Muscle layer of colon (tissue), 2 donors: ENCODE results near the gene IGFALS.

Source experiments
- H3K27ac ChIP-seq: one replicate; pipeline ENCODE4 v1.7.0; 2013; ENCODE audit warnings: low read depth, mild to moderate bottlenecking, low read length, moderate library complexity
- H3K27me3 ChIP-seq, 2 donors: one replicate each; pipeline ENCODE4 v1.7.0; 2013; ENCODE audit warnings: low read length in 2 of 2, mild to moderate bottlenecking in 2 of 2; ENCODE audit not compliant: insufficient read depth in 2 of 2, control insufficient read depth in 1 of 2
- H3K36me3 ChIP-seq: one replicate; pipeline ENCODE4 v1.7.0; 2013; ENCODE audit warnings: mild to moderate bottlenecking, low read length; ENCODE audit not compliant: insufficient read depth
- H3K4me1 ChIP-seq: one replicate; pipeline ENCODE4 v1.7.0; 2013; ENCODE audit warnings: mild to moderate bottlenecking, low read length; ENCODE audit not compliant: insufficient read depth
- H3K4me3 ChIP-seq, 2 donors: one replicate each; pipeline ENCODE4 v1.7.0; 2013; ENCODE audit warnings: low read length in 2 of 2, low read depth in 1 of 2, mild to moderate bottlenecking in 1 of 2, moderate library complexity in 1 of 2
- H3K9ac ChIP-seq: one replicate; pipeline ENCODE4 v1.7.0; 2013; ENCODE audit warnings: low read length
- H3K9me3 ChIP-seq: one replicate; pipeline ENCODE4 v1.7.0; 2013; ENCODE audit warnings: mild to moderate bottlenecking, low read length
- donor health status: abdominal sarcoma.
- donor health status: Adenocarcinoma of cecum.

The IGFALS gene

DNA sequence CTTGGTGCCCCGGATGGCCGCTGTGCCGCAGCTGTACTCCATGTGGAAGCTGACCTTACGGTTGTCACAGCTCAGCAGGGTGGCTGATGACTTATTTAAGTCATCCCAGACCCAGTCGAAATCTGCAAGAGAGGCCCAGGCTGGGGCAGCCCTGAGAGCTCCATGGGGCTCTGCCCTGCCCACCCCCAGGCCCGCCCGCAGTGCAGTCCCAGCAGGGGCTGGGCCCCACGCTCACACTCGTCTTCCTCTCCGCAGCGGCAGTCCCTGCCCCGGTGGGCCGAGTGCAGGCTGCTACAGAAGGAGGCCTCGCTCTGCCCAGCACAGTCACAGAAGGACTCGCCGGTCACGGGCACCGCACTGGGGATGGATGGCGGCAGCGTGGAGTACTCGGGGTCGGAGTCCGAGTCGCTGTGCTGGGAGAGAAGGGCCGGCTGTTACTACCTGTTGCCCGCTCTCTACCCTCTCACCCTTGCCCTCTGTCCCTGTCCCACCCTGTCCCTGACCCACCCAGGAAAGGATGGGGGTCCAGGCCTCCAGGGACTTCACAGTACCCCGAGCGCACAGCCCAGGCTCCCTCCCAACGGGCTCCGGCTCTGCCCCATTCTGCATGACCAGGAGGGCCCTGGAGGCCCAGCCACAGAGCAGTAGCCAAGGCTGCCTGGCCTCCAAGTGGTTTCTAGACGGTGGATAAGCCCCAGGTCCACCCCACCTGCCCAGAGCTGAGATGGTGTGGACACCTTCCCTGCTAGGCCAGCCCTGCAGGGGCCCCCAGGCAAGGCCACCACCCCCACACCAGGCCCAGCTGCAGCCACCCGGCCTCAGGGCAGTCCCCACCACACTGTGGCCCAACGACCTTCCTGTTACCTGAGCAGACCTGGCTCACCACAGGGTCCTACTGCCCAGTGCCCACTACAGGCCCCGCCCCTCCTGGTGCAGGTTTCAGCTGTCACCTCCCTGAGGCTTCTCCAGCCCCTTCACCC lies 15.0 kb downstream of the IGFALS start:
- Histone ChIP-seq H3K27ac (no peak overlapping the region), H3K4me3 (no peak overlapping the region)

DNA sequence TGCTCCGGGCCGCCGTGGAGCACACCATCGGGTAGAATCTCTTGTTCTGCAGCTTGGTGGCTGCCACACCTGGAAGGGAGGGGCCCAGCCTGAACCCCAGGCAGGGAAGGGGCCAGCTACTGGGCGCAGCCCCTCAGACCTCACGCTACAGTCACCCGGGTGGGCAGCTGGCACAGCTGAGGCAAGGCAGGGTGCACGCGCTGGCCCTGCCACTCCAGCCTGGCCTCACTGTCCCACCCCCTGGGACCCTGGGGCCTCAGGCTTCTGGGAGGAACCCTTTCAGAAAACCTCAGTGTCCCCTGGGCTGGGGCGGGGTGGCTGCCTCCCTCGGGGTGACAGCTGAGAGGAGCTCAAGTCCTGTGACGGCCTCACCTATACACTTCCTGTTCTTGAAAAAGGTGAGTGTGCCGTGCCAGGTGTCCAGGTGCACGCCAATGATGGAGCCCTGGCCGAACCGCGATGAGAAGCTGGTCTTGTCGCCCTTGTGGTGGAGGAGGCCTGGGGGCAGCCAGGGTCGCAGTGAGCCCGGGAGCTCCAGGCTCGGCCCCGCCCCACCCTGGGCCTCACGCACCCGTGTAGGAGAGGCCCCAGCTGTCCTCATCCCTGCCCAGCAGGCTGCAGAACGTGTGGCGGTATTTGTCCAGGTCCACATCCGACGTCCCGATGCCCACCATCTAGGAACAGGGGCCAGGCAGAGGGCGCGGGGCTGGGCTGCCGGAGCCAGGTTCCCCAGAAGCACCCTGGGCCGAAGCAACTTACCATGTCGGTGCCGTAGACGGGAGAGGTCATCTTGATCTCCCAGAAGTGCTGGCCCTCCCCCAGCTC lies 15.9 kb downstream of the IGFALS start:
- H3K27me3 ChIP-seq, result no peaks in the 10 kb centered on the region
- no peak overlapping the region for H3K9ac ChIP-seq
- H3K27ac ChIP-seq, result no peak overlapping the region
- H3K36me3 ChIP-seq, result peaks cover 29% of the 10 kb centered on the region
- peaks cover 28% of the 10 kb centered on the region for H3K4me1 ChIP-seq
- H3K4me3 ChIP-seq, result no peak overlapping the region
- H3K9me3 ChIP-seq, result no peaks in the 10 kb centered on the region

More for the DNA sequence above, 15.0 kb downstream of the IGFALS start:
- no peak overlapping the region for H3K9ac ChIP-seq
- peaks cover 29% of the 10 kb centered on the region for H3K36me3 ChIP-seq
- H3K4me1 ChIP-seq, result peaks cover 28% of the 10 kb centered on the region
- no peaks in the 10 kb centered on the region for H3K9me3 ChIP-seq
- H3K27me3 ChIP-seq, result no peaks in the 10 kb centered on the region

DNA sequence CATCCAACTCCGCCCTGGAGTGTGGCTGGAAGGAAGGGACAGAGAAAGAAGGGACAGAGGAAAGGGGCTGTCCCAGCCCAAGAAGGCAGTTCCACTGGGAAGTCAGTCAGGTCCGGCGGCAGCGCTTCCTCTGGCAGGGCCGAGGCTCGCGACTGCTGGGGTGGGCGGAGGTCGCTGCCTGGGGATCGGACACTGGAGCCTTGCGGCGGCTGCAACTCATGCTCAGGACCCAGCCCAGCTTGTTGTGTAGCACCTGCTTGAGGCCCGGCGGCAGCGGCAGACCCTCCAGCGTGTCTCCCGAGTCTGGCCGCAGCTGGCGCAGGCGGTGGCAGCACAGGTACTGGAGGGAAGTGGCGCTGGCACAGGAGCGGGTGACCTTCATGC lies 16.5 kb downstream of the IGFALS start:
- Histone ChIP-seq H3K36me3 (peaks cover 29% of the 10 kb centered on the region), H3K9ac (no peak overlapping the region), H3K27ac (no peak overlapping the region), H3K27me3 (no peaks in the 10 kb centered on the region), H3K4me1 (peaks cover 31% of the 10 kb centered on the region), H3K9me3 (no peaks in the 10 kb centered on the region), H3K4me3 (no peak overlapping the region)

DNA sequence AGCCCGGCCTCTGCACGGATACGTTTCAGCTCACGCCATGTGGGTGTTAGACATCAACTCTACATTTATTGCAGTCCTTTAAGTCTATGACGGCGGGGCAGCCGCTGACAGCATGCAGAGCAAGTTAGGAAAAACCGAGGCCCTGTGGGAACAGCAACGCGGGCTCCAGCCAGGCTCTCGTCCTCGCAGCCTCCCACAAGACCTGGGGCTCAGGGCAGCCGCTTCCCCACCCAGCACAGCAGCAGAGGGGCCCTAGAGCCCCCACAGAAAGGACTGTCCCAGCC lies 16.9 kb downstream of the IGFALS start:
- Histone ChIP-seq H3K4me1 (peaks cover 33% of the 10 kb centered on the region), H3K27ac (no peak overlapping the region), H3K4me3 (no peak overlapping the region), H3K9me3 (no peaks in the 10 kb centered on the region), H3K27me3 (no peaks in the 10 kb centered on the region), H3K9ac (no peak overlapping the region), H3K36me3 (peaks cover 29% of the 10 kb centered on the region)

GRCh38 chr16:1775846-1776671 lies 17.4 kb downstream of the IGFALS start:
- Histone ChIP-seq H3K27me3 (no peaks in the 10 kb centered on the region), H3K27ac (no peak overlapping the region), H3K9ac (no peak overlapping the region), H3K9me3 (no peaks in the 10 kb centered on the region), H3K4me1 (peaks cover 27% of the 10 kb centered on the region), H3K36me3 (peaks cover 29% of the 10 kb centered on the region), H3K4me3 (no peak overlapping the region)

GRCh38 chr16:1775006-1775845 lies 18.3 kb downstream of the IGFALS start:
- H3K27ac ChIP-seq, result no peak overlapping the region
- H3K4me3 ChIP-seq, result no peak overlapping the region
- H3K9me3 ChIP-seq, result no peaks in the 10 kb centered on the region
- H3K9ac ChIP-seq, result no peak overlapping the region
- H3K4me1 ChIP-seq, result peaks cover 24% of the 10 kb centered on the region
- peaks cover 23% of the 10 kb centered on the region for H3K36me3 ChIP-seq
- H3K27me3 ChIP-seq, result no peaks in the 10 kb centered on the region

DNA sequence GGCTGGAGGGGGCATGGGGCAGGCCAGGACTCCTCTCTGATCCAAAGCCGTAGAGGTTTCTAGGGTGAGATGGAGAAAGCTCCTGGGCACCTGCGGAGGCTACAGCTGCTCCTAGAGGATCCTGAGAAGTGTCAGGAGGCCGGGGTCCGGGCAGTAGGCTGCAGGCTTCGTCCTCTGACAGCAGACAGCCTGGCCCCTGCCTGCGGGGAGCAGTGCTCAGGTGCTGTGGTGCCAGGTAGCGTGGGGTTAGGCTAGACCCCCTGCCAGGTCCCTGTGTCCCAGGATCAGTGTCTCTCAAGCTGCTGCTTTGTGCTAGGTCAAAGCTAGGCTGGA lies 19.1 kb downstream of the IGFALS start:
- no peaks in the 10 kb centered on the region for H3K27me3 ChIP-seq
- no peak overlapping the region for H3K27ac ChIP-seq
- H3K9me3 ChIP-seq, result no peaks in the 10 kb centered on the region
- peaks cover 29% of the 10 kb centered on the region for H3K4me1 ChIP-seq
- H3K9ac ChIP-seq, result no peak overlapping the region
- H3K36me3 ChIP-seq, result peaks cover 23% of the 10 kb centered on the region
- H3K4me3 ChIP-seq, result peak overlapping the region in 1 of 2 donors; percentile 92

DNA sequence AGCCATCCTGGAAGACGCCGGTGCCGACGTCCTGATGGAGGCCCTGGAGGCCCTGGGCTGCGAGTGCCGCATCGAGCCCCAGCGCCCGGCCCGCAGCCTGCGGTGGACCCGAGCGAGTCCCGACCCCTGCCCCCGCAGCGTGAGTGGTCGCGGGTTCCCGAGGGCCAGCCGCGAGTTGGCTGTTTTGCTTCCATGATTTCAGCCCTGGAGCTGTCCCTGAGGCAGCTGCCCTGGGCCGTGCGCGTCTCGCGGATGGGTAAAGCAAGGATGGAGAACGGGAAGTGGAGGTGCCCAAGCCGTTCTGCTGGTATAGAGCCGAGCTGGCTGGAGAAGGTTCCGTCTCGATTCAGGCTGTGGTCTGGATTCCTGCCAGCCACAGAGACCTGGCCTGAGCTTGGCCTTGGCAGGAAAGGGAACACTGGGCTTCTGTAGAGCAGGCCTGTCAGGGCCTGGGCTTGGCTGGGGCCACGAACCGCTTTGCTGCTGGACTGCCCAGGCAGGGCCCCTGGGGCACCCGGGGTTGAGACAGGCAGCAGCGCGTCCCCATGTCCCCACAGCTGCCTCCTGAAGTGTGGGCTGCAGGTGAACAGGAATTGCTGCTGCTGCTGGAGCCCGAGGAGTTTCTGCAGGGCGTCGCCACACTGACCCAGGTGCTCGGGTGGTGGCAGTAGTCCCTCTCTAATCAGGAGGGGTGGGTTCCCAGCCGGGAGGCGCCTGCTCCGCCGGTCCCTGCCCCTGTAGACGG lies 19.6 kb downstream of the IGFALS start:
- peaks cover 29% of the 10 kb centered on the region for H3K4me1 ChIP-seq
- H3K4me3 ChIP-seq, result peak overlapping the region; percentile 83 to 92
- H3K27me3 ChIP-seq, result no peaks in the 10 kb centered on the region
- peak overlapping the region; percentile 75 for H3K27ac ChIP-seq
- peak overlapping the region; percentile 57 for H3K9ac ChIP-seq
- peaks cover 23% of the 10 kb centered on the region for H3K36me3 ChIP-seq
- no peaks in the 10 kb centered on the region for H3K9me3 ChIP-seq

- H3K4me1 ChIP-seq, result peaks cover 29% of the 10 kb centered on the region
Observed at GRCh38 chr16:1772908-1773702, 20.4 kb downstream of the IGFALS start, which contains the start of gene MRPS34. Gene MRPS34, minus strand, starts transcription at chr16:1773134. Its CDS starts 15 bp downstream, at chr16:1773119.

More at GRCh38 chr16:1772908-1773702, 20.4 kb downstream of the IGFALS start, which contains the start of gene MRPS34:
- peak within 1 kb of the TSS; percentile 75 for H3K27ac ChIP-seq
- H3K27me3 ChIP-seq, result no peaks in the 10 kb centered on the region
- H3K9me3 ChIP-seq, result no peaks in the 10 kb centered on the region
- peak within 1 kb of the TSS; percentile 83 to 92 for H3K4me3 ChIP-seq
- H3K9ac ChIP-seq, result peak within 1 kb of the TSS; percentile 57
- peaks cover 24% of the 10 kb centered on the region for H3K36me3 ChIP-seq
